DND-41 (cell line): Measurements from ENCODE around the gene ACER2.

ENCODE experiments used
- ATAC-seq: fragments of 200-7000 bp; cut with Tn5 transposase; 3 replicates; pipeline ENCODE4 v1.9.1; 2021; ENCODE audit warnings: low read depth; ENCODE audit not compliant: insufficient read depth
- DNase-seq: peaks from one replicate; pipeline ENCODE4 v3.0.0-alpha.2; 2020
- H2AFZ ChIP-seq: 2 replicates; pipeline ENCODE4 v1.6.0; 2012; ENCODE audit warnings: low read depth, low read length
- H3K27ac ChIP-seq: 2 replicates; pipeline ENCODE4 v1.5.1; 2012; ENCODE audit warnings: low read length, inconsistent platforms
- H3K27me3 ChIP-seq: fragments of 200-600 bp; sonication (generic); 2 replicates; pipeline ENCODE4 v1.6.0; 2012; ENCODE audit warnings: low read length, mild to moderate bottlenecking, inconsistent platforms; ENCODE audit not compliant: insufficient read depth, poor library complexity
- H3K36me3 ChIP-seq: 2 replicates; pipeline ENCODE4 v1.5.1; 2012; ENCODE audit warnings: low read length, inconsistent platforms; ENCODE audit not compliant: insufficient read depth
- H3K4me1 ChIP-seq: 2 replicates; pipeline ENCODE4 v1.5.1; 2012; ENCODE audit warnings: mild to moderate bottlenecking, low read length; ENCODE audit not compliant: insufficient read depth
- H3K4me2 ChIP-seq: 2 replicates; pipeline ENCODE4 v1.6.0; 2012; ENCODE audit warnings: mild to moderate bottlenecking, moderate library complexity, low read length, inconsistent platforms; ENCODE audit not compliant: insufficient read depth
- H3K4me3 ChIP-seq, 2 experiments: fragments of 200-600 bp in 1 of 2; shearing (Covaris generic) in 1 of 2; 2 replicates each; pipeline ENCODE4 v1.5.1; 2012 to 2016; ENCODE audit warnings: inconsistent platforms in 2 of 2, low read length in 2 of 2, mild to moderate bottlenecking in 2 of 2, low read depth in 1 of 2, moderate library complexity in 1 of 2
- H3K79me2 ChIP-seq: 2 replicates; pipeline ENCODE4 v1.6.0; 2012; ENCODE audit warnings: low read length, inconsistent platforms; ENCODE audit not compliant: insufficient read depth
- H3K9ac ChIP-seq: 2 replicates; pipeline ENCODE4 v1.6.0; 2012; ENCODE audit warnings: low read depth, mild to moderate bottlenecking, inconsistent platforms, low read length, moderate library complexity
- H3K9me3 ChIP-seq: 2 replicates; pipeline ENCODE4 v1.5.1; 2012; ENCODE audit warnings: low read length, moderate library complexity, mild to moderate bottlenecking, inconsistent platforms; ENCODE audit not compliant: insufficient read depth, severe bottlenecking
- H4K20me1 ChIP-seq: 2 replicates; pipeline ENCODE4 v1.6.0; 2012; ENCODE audit warnings: low read length; ENCODE audit not compliant: insufficient read depth
- CTCF ChIP-seq: IDR thresholded peaks from 2 replicates; pipeline ENCODE4 v1.5.1; 2012; ENCODE audit warnings: borderline replicate concordance, low read length, moderate library complexity, mild to moderate bottlenecking; ENCODE audit not compliant: poor library complexity, severe bottlenecking; ENCODE audit errors: extremely low read depth
- EZH2 ChIP-seq: IDR thresholded peaks from 3 replicates; pipeline ENCODE4 v1.6.1; 2012; ENCODE audit warnings: borderline replicate concordance, low read depth, mild to moderate bottlenecking, moderate library complexity, low read length, inconsistent platforms; ENCODE audit not compliant: severe bottlenecking

Gene ACER2

DNA sequence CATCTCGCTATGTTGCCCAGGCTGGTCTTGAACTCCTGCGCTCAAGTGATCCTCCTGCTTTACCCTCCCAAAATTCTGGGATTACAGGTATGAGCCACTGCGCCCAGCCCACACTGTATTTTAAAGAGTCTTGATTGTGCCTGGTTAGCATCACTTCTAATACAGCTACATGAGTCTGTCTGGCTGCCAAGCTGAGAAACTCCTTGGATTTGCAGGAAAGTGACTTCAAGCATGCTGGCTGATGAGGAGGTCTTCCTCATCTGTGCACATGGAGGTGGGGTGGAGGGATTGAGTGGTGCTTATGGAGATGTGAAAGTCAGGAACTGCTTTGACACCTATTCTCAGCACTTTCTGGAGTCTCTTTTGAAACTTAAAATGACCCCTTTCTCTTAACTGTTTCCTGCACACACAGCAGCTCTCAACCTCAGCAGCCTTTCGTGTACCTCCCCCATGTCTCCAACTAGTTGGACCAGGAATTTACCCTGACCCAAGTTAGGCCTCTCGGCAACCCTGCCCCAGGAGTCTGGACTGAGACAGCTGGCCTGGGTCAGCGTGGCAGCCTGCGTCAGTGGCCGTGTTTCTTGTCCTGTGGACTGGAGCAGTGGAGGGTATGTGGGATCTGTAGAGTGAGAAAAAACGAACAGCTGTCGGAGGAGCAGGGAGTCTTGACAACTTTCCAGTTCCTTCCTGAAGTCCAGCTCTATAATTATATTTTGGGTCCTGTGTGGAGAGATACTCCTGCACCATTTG lies 72.5 kb downstream of the ACER2 start:
- H3K9ac ChIP-seq = no peak overlapping the region
- H3K79me2 ChIP-seq = no peaks in the 10 kb centered on the region
- H3K27ac ChIP-seq = no peak overlapping the region
- no peaks in the 10 kb centered on the region for H3K36me3 ChIP-seq
- no peaks in the 10 kb centered on the region for H3K9me3 ChIP-seq
- H4K20me1 ChIP-seq = no peaks in the 10 kb centered on the region
- H3K4me3 ChIP-seq = no peak overlapping the region
- no peak for TF ChIP-seq EZH2
- TF ChIP-seq CTCF = no peak
- H2AFZ ChIP-seq = no peak overlapping the region
- ATAC-seq = no peak
- no peak for DNase-seq
- no peaks in the 10 kb centered on the region for H3K4me1 ChIP-seq
- no peak overlapping the region for H3K4me2 ChIP-seq
- peaks cover 3% of the 10 kb centered on the region for H3K27me3 ChIP-seq

GRCh38 chr9:19481971-19482404 lies 73.2 kb downstream of the ACER2 start:
- no peak overlapping the region for H3K4me2 ChIP-seq
- H3K4me1 ChIP-seq = no peaks in the 10 kb centered on the region
- H3K36me3 ChIP-seq = no peaks in the 10 kb centered on the region
- no peak for TF ChIP-seq CTCF
- TF ChIP-seq EZH2 = no peak
- no peak overlapping the region for H2AFZ ChIP-seq
- ATAC-seq = no peak
- H3K9ac ChIP-seq = no peak overlapping the region
- H3K4me3 ChIP-seq = no peak overlapping the region
- no peak for DNase-seq
- H3K79me2 ChIP-seq = no peaks in the 10 kb centered on the region
- H3K27me3 ChIP-seq = peaks cover 3% of the 10 kb centered on the region
- H4K20me1 ChIP-seq = no peaks in the 10 kb centered on the region
- no peak overlapping the region for H3K27ac ChIP-seq
- no peaks in the 10 kb centered on the region for H3K9me3 ChIP-seq

DNA sequence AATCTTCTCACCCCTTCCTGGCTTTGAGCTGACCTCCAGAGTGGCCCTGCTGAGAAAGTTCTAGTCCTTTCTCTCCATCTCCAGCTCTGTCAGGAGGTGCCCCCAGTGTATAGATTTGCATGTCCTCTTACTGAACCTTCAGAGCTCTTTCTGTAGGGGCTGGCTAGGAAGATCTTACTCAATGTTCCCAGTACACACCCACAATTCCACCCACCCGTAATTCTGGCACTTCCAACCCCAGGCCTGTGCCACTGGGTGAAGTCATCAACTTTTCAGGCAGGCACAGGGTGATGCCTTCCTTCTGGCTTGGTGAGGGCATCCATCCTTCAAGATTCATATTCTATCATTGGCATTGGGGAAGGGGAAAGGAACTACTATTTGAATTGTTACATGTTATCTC lies 75.9 kb downstream of the ACER2 start:
- no peaks in the 10 kb centered on the region for H3K79me2 ChIP-seq
- no peak overlapping the region for H3K27ac ChIP-seq
- H3K4me1 ChIP-seq = no peaks in the 10 kb centered on the region
- H3K27me3 ChIP-seq = peaks cover 3% of the 10 kb centered on the region
- no peak overlapping the region for H3K4me2 ChIP-seq
- H3K9me3 ChIP-seq = no peaks in the 10 kb centered on the region
- no peak overlapping the region for H2AFZ ChIP-seq
- H3K36me3 ChIP-seq = no peaks in the 10 kb centered on the region
- H4K20me1 ChIP-seq = no peaks in the 10 kb centered on the region
- ATAC-seq (no peak), DNase-seq (no peak)
- no peak overlapping the region for H3K4me3 ChIP-seq
- TF ChIP-seq EZH2 (no peak), CTCF (no peak)
- H3K9ac ChIP-seq = no peak overlapping the region

- no peak overlapping the region for H3K9ac ChIP-seq
- TF ChIP-seq EZH2 (no peak), CTCF (no peak)
- H2AFZ ChIP-seq = no peak overlapping the region
- no peak overlapping the region for H3K4me2 ChIP-seq
- H3K27me3 ChIP-seq = peaks cover 3% of the 10 kb centered on the region
- no peaks in the 10 kb centered on the region for H3K9me3 ChIP-seq
- H3K27ac ChIP-seq = no peak overlapping the region
- H4K20me1 ChIP-seq = no peaks in the 10 kb centered on the region
- no peak for ATAC-seq
- no peaks in the 10 kb centered on the region for H3K79me2 ChIP-seq
- H3K4me1 ChIP-seq = no peaks in the 10 kb centered on the region
- no peak for DNase-seq
- H3K36me3 ChIP-seq = no peaks in the 10 kb centered on the region
- no peak overlapping the region for H3K4me3 ChIP-seq
These were observed 76.4 kb downstream of the ACER2 start for GRCh38 chr9:19485193-19485592.
